ENCODE data around the gene ZNF821.
A peak's percentile ranks its signal among the peaks of the same experiment; 100 is the strongest.
"Not testable (repeated sequence)": the region's sequence is repeated elsewhere in the genome, so short reads cannot be mapped to it uniquely, and the experiment has no call there.

Gene ZNF821

GRCh38 chr16:71859762-71860521 is 24.0 kb downstream of the ZNF821 start:
- DNase-seq: no peak

DNA sequence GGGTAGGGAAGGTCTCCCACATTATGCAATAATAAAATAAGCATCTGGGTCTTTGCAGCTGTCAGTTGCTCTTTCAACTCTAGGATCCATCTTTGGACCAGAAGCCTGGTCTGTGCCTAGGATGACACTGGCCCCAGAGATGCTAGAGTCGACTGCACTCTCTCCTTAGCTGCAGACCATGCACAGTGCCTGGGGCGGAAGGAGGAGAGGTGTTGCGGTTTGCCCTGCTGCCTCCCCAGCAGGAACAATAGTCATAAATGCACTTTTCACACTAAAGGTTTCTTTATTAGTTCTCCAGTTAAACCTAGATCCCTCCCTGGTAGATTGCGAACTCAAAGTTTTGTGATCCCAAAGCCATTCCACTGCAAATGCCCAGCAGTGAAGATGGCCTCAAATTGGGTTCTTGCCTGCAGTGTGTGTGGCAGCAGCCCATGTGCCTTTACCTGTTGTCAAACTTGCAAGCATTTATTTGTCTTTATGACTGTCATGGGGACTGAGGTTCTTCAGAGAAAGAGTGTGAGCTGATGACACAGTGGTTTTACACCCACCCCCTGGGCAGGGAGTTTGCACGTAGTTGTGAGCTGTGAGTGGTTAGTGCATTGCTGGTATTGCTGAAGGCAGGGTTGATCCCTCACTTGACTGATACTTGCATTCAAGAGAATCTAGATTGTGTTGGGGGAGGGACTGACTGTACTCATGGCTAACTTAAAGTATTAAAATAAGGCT is 27.9 kb downstream of the ZNF821 start:
- no peak for DNase-seq

- no peak for DNase-seq
Observed at GRCh38 chr16:71854369-71854948, 29.5 kb downstream of the ZNF821 start.

GRCh38 chr16:71853413-71853812 is 30.6 kb downstream of the ZNF821 start:
- no peak for DNase-seq

- no peak for DNase-seq
Observed at GRCh38 chr16:71852561-71852960, 31.4 kb downstream of the ZNF821 start.

DNA sequence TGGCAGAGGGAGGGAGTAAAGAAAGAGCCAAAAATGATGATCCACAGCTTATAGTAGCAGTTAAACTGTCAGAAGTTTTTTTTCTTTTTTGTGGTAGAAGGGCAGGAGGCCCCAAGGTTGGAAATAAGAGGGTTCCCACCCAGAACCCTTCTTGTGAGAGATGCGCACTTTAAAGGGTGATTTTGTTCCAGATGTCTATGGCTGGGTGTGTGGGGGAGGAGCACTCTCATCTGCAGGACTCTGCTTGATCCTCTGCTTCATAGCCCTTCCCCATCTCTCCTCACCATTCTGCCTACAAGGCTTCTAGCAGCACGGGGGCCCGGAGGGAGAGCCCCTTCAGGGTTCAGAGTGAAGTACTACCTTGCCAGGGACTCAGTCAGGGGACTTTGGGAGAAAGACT is 31.8 kb downstream of the ZNF821 start:
- DNase-seq: no peak

- DNase-seq: no peak
Observed at GRCh38 chr16:71851746-71852145, 32.2 kb downstream of the ZNF821 start.

DNA sequence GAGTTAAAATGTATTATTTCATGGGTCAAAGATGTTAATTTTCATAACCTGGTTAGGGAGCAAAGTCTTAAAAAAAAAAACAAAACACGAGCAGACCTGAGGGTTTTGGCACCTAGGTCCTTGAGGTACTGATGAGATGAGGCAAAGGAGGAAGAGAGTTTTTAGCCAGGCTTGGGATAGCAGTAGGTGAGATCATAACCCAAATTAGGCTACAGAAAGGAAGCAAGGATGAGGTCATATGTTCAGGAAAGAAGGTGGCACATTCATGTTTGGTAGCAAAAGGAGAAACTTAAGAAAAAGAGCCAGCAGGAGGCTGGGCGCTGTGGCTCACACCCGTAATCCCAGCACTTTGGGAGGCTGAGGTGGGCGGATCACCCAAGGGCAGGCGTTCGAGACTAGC is 35.4 kb downstream of the ZNF821 start:
- DNase-seq: no peak

DNA sequence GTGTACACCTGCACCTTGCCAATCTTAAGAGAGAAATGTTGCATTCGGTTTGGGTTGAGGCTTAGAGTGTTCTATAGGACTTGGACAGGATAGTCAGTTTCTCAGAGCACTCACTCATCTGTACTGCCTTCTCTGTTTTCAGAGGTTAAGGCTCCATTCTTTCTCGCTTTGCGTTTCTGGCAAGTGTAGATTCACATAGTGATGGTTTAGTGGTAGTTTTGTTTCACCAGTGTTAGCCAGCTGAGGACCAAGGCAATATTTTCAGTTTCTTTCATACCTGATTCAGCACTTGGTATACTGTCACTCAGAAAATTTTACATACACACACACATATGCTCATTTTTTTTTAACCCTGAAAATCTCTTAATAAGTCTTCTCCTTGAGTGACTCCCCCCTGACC is 36.9 kb downstream of the ZNF821 start:
- DNase-seq: no peak

- peak; percentile 16 for DNase-seq
Observed at GRCh38 chr16:71846431-71846830, 37.6 kb downstream of the ZNF821 start.

GRCh38 chr16:71845639-71846430 is 38.1 kb downstream of the ZNF821 start, which contains the start of gene ATXN1L:
ATXN1L (plus strand) TSS chr16:71845976; CDS start chr16:71849741, 3,765 bp downstream.
- DNase-seq: peak; percentile 95

DNA sequence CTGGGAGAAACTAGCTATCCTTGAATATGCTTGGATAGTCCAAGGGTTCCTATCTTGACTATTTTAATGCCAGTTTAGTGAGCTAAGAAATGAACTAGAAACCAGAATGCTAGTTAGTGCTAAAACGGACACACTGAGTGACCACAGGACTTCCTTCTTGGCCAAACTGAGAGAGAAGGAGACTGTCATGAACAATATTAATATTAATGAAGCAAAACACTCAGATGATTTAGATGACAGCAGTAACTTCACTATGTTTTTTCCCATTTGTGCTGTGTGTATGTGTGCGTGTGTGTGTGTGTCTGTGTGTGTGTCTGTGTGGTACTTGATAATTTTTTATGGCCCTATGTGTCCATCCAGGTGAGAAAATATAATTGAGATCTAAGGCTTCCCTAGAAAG is 40.4 kb downstream of the ZNF821 start:
- DNase-seq: no peak

DNA sequence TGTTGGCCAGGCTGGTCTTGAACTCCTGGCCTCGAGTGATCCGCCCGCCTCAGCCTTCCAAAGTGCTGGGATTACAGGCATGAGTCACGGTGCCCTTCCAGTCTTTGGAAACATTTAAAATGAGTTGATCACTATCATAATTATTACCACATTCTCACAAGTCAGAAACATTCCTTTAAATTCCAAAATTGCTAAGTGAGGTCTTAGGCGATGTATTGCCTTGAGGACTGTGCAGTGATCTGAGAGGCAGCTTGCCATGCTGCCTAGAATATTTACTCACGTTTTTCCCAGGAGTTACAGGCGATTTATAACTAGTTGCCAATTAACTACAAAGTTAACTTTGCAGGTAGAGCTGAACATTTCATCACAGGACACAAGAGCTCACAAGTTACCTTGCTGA is 43.9 kb downstream of the ZNF821 start:
- DNase-seq: no peak

DNA sequence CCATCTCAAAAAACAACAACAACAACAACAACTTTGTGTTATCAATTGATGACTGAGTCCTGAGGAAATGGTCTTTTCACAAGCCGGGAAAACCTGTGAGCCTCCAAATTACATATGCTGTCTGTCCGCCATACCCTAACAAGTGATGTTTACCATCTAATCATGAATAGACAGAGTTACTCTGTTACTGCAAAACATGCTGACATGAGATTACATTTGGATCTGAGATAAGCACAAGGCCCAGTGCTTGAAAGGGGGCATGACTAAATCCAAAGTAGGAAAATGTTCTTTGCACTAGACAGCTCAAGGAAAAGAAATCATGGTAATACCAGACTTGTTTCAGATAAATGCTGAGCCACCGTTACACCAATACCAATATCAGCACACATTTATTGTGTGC is 46.8 kb downstream of the ZNF821 start:
- DNase-seq: peak; percentile 17

GRCh38 chr16:71834291-71834690 is 49.7 kb downstream of the ZNF821 start:
- no peak for DNase-seq

DNA sequence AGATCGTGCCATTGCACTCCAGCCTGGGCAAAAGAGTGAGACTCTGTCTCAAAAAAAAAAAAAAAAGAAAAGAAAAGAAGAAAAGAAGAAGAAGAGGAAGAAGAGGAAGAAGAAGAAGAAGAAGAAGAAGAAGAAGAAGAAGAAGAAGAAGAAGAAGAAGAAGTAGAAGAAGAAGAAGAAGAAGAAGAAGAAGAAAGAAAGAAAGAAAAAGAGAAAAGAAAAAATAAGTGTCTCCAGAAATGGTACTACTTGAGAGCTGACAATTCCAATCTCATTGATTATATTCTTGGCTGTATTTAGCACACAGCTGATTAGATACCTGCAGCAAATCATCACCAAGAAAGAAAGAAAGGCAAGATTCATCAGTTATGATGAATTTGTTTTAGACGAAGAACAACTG is 51.9 kb downstream of the ZNF821 start:
- DNase-seq: not testable (repeated sequence)

DNA sequence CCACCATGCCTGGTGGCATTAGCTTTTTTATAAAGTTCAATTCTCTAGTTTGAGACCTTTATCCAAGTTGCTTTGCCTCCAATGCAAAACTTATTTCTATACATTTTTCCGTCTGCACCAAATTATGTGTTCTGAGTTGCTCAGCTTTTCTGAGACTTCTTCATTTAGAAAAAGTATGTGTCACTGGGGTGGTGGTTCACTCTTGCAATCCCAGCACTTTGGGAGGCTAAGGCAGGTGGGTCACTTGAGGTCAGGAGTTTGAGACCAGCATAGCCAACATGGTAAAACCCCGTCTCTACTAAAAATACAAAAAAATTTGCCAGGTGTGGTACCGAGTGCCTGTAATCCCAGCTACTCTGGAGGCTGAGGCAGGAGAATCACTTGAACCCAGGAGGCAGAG is 52.3 kb downstream of the ZNF821 start:
- DNase-seq: not testable (repeated sequence)

DNA sequence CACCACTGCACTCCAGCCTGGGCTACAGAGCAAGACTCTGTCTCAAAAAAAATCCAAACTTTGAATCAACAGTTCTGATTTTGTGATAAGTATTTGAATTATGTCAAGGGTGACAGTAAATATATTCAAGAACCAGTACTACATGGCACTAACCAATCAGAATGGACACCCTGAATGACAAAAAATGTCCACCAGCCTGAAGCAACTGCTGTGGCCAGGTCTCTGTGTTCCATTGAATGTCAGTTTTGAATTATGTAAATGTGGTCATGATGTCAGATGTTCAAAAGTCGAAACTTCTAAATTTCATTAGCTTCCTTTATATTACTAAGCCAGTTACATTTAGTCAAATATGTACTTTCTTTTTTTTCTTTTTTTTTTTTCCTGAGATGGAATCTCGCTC is 53.6 kb downstream of the ZNF821 start:
- DNase-seq: no peak

- DNase-seq: peak; percentile 75
Observed at GRCh38 chr16:71826533-71827017, 57.4 kb downstream of the ZNF821 start.

DNA sequence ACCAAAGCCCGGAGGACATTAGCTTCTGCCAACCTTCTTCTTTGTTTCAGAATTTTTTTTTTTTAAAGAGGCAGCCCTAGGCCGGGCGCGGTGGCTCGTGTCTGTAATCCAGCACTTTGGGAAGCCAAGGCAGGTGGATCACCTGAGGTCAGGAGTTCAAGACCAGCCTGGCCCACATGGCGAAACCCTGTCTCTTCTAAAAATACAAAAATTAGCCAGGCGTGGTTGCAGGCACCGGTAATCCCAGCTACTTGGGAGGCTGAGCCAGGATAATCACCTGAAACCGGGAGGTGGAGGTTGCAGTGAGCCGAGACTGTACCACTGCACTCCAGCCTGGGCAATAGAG is 66.9 kb downstream of the ZNF821 start:
- not testable (repeated sequence) for DNase-seq

DNA sequence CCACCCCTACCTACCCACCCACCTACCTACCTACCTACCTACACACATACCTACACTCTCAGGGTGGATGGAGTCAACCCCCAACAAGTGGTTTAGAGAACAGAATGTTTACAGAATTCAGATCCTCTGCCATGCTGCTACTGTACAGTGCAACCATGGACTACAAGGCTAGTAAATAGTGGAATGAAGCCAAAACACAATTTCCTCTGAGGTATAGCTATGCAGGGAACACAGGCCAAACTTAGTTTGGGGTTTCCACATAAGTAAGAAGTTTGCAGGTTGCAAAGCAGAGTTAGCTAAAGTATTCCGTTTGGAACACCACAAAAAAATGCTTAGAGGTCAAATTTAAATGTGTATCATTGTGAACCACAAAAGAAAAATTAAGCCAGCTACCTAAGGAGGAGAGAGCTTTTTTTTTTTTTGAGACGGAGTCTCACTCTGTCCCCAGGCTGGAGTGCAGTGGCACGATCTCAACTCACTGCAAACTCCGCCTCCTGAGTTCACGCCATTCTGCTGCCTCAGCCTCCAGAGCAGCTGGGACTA is 72.7 kb downstream of the ZNF821 start:
- DNase-seq: no peak

DNA sequence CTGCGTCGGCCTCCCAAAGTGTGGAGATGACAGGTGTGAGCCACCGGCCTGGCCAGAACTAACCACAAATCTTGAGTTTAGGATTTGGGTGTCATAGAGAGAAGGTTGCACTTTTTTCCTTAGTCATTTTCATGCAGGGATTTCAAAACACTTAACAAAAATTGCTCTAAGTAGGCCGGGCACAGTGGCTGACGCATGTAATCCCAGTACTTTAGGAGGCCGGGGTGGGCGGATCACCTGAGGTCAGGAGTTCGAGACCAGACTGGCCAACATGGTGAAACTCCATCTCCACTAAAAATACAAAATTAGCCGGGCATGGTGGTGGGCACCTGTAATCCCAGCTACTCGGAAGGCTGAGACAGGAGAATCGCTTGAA is 73.8 kb downstream of the ZNF821 start:
- not testable (repeated sequence) for DNase-seq

All from OCI-M1 (cell line).